ENCODE data around the gene DLK2.

Gene DLK2

DNA sequence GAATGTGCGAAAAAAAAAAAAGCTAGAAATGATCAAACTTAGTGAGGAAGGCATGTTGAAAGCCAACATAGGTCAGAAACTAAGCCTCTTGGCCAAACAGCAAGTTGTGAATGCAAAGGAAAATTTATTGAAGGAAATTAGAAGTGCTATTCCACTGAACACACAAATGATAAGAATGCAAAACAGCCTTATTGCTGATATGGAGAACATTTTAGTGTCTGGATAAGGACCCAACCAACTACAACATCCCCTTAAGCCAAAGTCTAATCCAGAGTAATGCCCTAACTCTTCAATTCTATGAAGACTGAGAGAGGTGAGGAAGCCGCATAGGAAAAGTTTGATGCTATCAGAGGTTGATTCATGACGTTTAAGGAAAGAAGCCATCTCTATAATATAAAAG, 33.5 kb downstream of the DLK2 start:
- TF ChIP-seq SIN3A (IDR thresholded peaks at IDR 0.05; ENCODE audit: borderline replicate concordance, insufficient read depth, low read length) (no peak), POLR2AphosphoS5 (IDR thresholded peaks at IDR 0.05; ENCODE audit: low read depth, low read length) (no peak), FOXP2 (optimal IDR thresholded peaks at IDR 0.05; ENCODE audit: borderline replicate concordance, extremely low read depth, extremely low read length, insufficient read depth) (no peak), TAF1 (IDR thresholded peaks at IDR 0.05; ENCODE audit: borderline replicate concordance, insufficient read depth, low read length) (no peak)
- TF ChIP-seq, protein P1, sequence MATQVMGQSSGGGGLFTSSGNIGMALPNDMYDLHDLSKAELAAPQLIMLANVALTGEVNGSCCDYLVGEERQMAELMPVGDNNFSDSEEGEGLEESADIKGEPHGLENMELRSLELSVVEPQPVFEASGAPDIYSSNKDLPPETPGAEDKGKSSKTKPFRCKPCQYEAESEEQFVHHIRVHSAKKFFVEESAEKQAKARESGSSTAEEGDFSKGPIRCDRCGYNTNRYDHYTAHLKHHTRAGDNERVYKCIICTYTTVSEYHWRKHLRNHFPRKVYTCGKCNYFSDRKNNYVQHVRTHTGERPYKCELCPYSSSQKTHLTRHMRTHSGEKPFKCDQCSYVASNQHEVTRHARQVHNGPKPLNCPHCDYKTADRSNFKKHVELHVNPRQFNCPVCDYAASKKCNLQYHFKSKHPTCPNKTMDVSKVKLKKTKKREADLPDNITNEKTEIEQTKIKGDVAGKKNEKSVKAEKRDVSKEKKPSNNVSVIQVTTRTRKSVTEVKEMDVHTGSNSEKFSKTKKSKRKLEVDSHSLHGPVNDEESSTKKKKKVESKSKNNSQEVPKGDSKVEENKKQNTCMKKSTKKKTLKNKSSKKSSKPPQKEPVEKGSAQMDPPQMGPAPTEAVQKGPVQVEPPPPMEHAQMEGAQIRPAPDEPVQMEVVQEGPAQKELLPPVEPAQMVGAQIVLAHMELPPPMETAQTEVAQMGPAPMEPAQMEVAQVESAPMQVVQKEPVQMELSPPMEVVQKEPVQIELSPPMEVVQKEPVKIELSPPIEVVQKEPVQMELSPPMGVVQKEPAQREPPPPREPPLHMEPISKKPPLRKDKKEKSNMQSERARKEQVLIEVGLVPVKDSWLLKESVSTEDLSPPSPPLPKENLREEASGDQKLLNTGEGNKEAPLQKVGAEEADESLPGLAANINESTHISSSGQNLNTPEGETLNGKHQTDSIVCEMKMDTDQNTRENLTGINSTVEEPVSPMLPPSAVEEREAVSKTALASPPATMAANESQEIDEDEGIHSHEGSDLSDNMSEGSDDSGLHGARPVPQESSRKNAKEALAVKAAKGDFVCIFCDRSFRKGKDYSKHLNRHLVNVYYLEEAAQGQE (IDR thresholded peaks at IDR 0.05; ENCODE audit: insufficient read depth in 1 of 2, low read depth in 2 of 2, low read length in 2 of 2): no peak

DNA sequence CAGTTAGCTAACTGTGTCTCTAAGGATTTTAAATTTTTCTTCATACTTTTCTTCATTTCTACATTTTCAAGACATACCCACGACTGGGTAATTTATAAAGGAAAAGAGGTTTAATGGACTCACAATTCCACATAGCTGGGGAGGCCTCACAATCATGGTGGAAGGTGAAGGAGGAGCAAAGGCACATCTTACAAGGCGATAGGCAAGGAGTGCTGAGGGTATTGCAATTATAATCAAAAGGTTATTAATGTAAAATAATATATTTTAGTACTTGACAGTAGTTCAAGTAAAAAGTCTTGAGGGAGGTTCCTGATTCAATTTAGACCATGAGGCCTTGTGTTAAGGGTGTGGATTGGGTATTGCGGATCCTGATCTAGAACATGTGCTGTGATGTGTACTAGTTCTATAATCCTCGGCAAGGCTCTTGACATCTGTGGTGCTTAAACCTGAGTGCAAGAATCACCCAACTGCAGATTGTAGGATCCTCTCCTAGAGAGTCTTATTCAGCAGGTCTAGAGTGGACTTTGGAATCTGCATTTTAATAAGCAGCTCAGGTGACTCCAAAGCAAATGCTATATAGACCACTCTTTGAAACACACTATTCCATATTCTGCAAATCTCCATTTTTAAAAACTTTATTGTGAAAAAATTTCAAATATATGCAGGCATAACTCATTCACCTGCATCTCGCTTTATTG, 35.2 kb downstream of the DLK2 start:
- TF ChIP-seq SIN3A (IDR thresholded peaks at IDR 0.05; ENCODE audit: borderline replicate concordance, insufficient read depth, low read length) (no peak), TAF1 (IDR thresholded peaks at IDR 0.05; ENCODE audit: borderline replicate concordance, insufficient read depth, low read length) (no peak), POLR2AphosphoS5 (IDR thresholded peaks at IDR 0.05; ENCODE audit: low read depth, low read length) (no peak), FOXP2 (optimal IDR thresholded peaks at IDR 0.05; ENCODE audit: borderline replicate concordance, extremely low read depth, extremely low read length, insufficient read depth) (no peak)
- TF ChIP-seq, protein P1 (IDR thresholded peaks at IDR 0.05; ENCODE audit: insufficient read depth in 1 of 2, low read depth in 2 of 2, low read length in 2 of 2): no peak

- TF ChIP-seq, protein P1 (IDR thresholded peaks at IDR 0.05; ENCODE audit: insufficient read depth in 1 of 2, low read depth in 2 of 2, low read length in 2 of 2): no peak
- TF ChIP-seq TAF1 (IDR thresholded peaks at IDR 0.05; ENCODE audit: borderline replicate concordance, insufficient read depth, low read length) (no peak), SIN3A (IDR thresholded peaks at IDR 0.05; ENCODE audit: borderline replicate concordance, insufficient read depth, low read length) (no peak), FOXP2 (optimal IDR thresholded peaks at IDR 0.05; ENCODE audit: borderline replicate concordance, extremely low read depth, extremely low read length, insufficient read depth) (no peak), POLR2AphosphoS5 (IDR thresholded peaks at IDR 0.05; ENCODE audit: low read depth, low read length) (no peak)
Measured at GRCh38 chr6:43416935-43417334, 38.4 kb downstream of the DLK2 start.

DNA sequence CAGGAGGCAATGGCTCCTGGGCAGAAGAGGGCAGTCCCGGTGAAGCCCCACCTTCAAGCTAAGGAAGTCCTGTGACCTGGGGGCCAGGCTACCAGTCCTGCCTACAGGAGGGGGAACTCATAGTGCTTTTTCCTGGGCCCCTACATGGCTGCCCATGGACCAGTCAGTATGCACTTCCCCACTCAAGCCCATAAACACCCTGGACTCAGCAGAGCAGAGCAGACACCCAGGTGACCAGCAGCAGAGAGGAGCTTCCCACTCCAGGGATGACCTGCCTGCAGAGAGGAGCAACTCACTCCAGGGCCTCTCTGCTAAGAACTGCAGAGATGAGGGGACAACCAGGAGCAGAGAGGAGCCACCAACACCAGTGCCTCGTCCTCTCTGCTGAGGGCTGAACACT, 42.3 kb downstream of the DLK2 start:
- TF ChIP-seq, protein P1 (IDR thresholded peaks at IDR 0.05; ENCODE audit: insufficient read depth in 1 of 2, low read depth in 2 of 2, low read length in 2 of 2): no peak
- TF ChIP-seq TAF1 (IDR thresholded peaks at IDR 0.05; ENCODE audit: borderline replicate concordance, insufficient read depth, low read length) (no peak), SIN3A (IDR thresholded peaks at IDR 0.05; ENCODE audit: borderline replicate concordance, insufficient read depth, low read length) (no peak)

GRCh38 chr6:43412541-43412940, 42.8 kb downstream of the DLK2 start:
- no peak for TF ChIP-seq POLR2AphosphoS5 (IDR thresholded peaks at IDR 0.05; ENCODE audit: low read depth, low read length)
- no peak for TF ChIP-seq SIN3A (IDR thresholded peaks at IDR 0.05; ENCODE audit: borderline replicate concordance, insufficient read depth, low read length)
- TF ChIP-seq, protein P1 (IDR thresholded peaks at IDR 0.05; ENCODE audit: insufficient read depth in 1 of 2, low read depth in 2 of 2, low read length in 2 of 2): no peak
- no peak for TF ChIP-seq TAF1 (IDR thresholded peaks at IDR 0.05; ENCODE audit: borderline replicate concordance, insufficient read depth, low read length)
- TF ChIP-seq FOXP2 (optimal IDR thresholded peaks at IDR 0.05; ENCODE audit: borderline replicate concordance, extremely low read depth, extremely low read length, insufficient read depth): no peak

Data from PFSK-1 (cell line).